Middle frontal gyrus (tissue), 1 donor: ENCODE measurements around the gene CENPK.
A peak's percentile ranks its signal among the peaks of the same experiment; 100 is the strongest.
"Not testable (repeated sequence)": the region's sequence is repeated elsewhere in the genome, so short reads cannot be mapped to it uniquely, and the experiment has no call there.

Experiments used
- DNase-seq: peaks from one replicate; pipeline ENCODE4 v3.0.0-alpha.2; 2015; ENCODE audit warnings: low spot score; ENCODE audit errors: extremely low spot score

The CENPK gene

GRCh38 chr5:65508978-65509377 lies 54.0 kb downstream of the CENPK start:
- no peak for DNase-seq

- no peak for DNase-seq
These were observed 56.0 kb downstream of the CENPK start for GRCh38 chr5:65506961-65507360.

GRCh38 chr5:65489119-65489518 lies 73.8 kb downstream of the CENPK start:
- no peak for DNase-seq

GRCh38 chr5:65488038-65488687 lies 74.8 kb downstream of the CENPK start:
- DNase-seq: not testable (repeated sequence)

GRCh38 chr5:65486803-65487202 lies 76.2 kb downstream of the CENPK start:
- not testable (repeated sequence) for DNase-seq

GRCh38 chr5:65485405-65485804 lies 77.6 kb downstream of the CENPK start:
- no peak for DNase-seq

- peak; percentile 51 for DNase-seq
These were observed 79.2 kb downstream of the CENPK start for GRCh38 chr5:65483546-65484346.

- DNase-seq: no peak
These were observed 80.0 kb downstream of the CENPK start for GRCh38 chr5:65482736-65483545.

GRCh38 chr5:65482296-65482735 lies 80.7 kb downstream of the CENPK start:
- no peak for DNase-seq

GRCh38 chr5:65481635-65482295 lies 81.2 kb downstream of the CENPK start, which contains the start of gene ADAMTS6:
ADAMTS6 (minus strand) TSS chr5:65481920; CDS start chr5:65473673, 8,247 bp downstream.
- peak; percentile 82 for DNase-seq

- DNase-seq: no peak
These were observed 81.8 kb downstream of the CENPK start for GRCh38 chr5:65481171-65481581.

GRCh38 chr5:65480306-65480865 lies 82.6 kb downstream of the CENPK start:
- no peak for DNase-seq

- no peak for DNase-seq
These were observed 83.4 kb downstream of the CENPK start for GRCh38 chr5:65479527-65479926.

GRCh38 chr5:65478336-65478735 lies 84.6 kb downstream of the CENPK start:
- no peak for DNase-seq

- DNase-seq: no peak
These were observed 87.1 kb downstream of the CENPK start for GRCh38 chr5:65475895-65476294.

GRCh38 chr5:65475336-65475735 lies 87.6 kb downstream of the CENPK start:
- DNase-seq: no peak

- no peak for DNase-seq
These were observed 88.7 kb downstream of the CENPK start for GRCh38 chr5:65474130-65474711.

GRCh38 chr5:65468633-65469032 lies 94.3 kb downstream of the CENPK start:
- no peak for DNase-seq
